Left lung (tissue), 10 donors: ENCODE data around the gene AK1. TPM values are rescaled to one million over a fixed set of nuclear protein-coding genes. Genes with fewer than 3 reads are reported as not detected.

ENCODE experiments used
- ATAC-seq: fragments of 200-7000 bp; cut with Tn5 transposase; one replicate; pipeline ENCODE4 v1.9.1; 2020; ENCODE audit warnings: moderate library complexity
- DNase-seq, 4 donors: peaks; one replicate each; pipeline ENCODE4 v3.0.0-alpha.2; 2013 to 2020
- H3K27ac ChIP-seq, 2 donors: fragments of 200-600 bp; sonication (generic) in 1 of 2; one replicate each; pipeline versions ENCODE4 v1.5.0 to v1.8.0; 2020 to 2021
- H3K27me3 ChIP-seq, 2 donors: fragments of 200-600 bp; sonication (generic) in 1 of 2; one replicate each; pipeline versions ENCODE4 v1.5.0 to v1.8.0; 2020 to 2021
- H3K36me3 ChIP-seq, 2 donors: fragments of 200-600 bp; sonication (generic) in 1 of 2; one replicate each; pipeline versions ENCODE4 v1.5.0 to v1.8.0; 2020 to 2021
- H3K4me1 ChIP-seq, 2 donors: fragments of 200-600 bp; one replicate each; pipeline ENCODE4 v1.8.0; 2021
- H3K4me3 ChIP-seq, 2 donors: fragments of 200-600 bp; sonication (generic) in 1 of 2; one replicate each; pipeline versions ENCODE4 v1.5.0 to v1.8.0; 2020 to 2021; ENCODE audit warnings: mild to moderate bottlenecking in 1 of 2
- H3K9me3 ChIP-seq, 2 donors: fragments of 200-600 bp; sonication (generic) in 1 of 2; one replicate each; pipeline versions ENCODE4 v1.5.0 to v1.8.0; 2020 to 2021
- intact Hi-C, 2 donors: fragments of 100-400 bp; cut with DNase I; formaldehyde crosslinking; loops; one replicate each; pipeline versions ENCODE4 v1.11.2 to v1.14.2; 2022
- polyA plus RNA-seq, 6 donors: library from polyadenylated mRNA; unstranded; fragments of 120-200 nt; gene quantifications; one replicate each; pipeline ENCODE4 v1.2.1, GENCODE V29; 2013; ENCODE audit not compliant: insufficient read length in 6 of 6
- total RNA-seq, 2 donors: library from RNA; stranded (reverse); fragmentation: NEBNext Ultra II Directional; extraction: Animal tissue kit (Norgen Biotek cat#: 25700); gene quantifications; one replicate each; pipeline ENCODE4 v1.2.1, GENCODE V29; 2021
- TF ChIP-seq, protein P1 (sequence below), 2 donors: fragments of 200-600 bp; sonication (generic) in 1 of 2; IDR thresholded peaks; one replicate each; pipeline versions ENCODE4 v1.5.0 to v1.8.0; 2021; ENCODE audit warnings: antibody characterized with exemption in 2 of 2
- donor health status: DM: no; HTN: yes; CAD: no.
- donor health status: DM: no; HTN: no; CAD: no.

The AK1 gene
- total and polyA plus RNA-seq, 8 donors: 47.3 to 264 (median 76.7) TPM

- intact Hi-C loops: loop anchor here in 1 of 2 donors (5.0 to 10.0 kb wide), 2 partner anchors 75 to 132 kb away; partner anchors contain the start of gene TOR2A
- DNase-seq (peak; percentile 66 to 98 (median 88)), ATAC-seq (peak; percentile 85)
- Histone ChIP-seq H3K4me3 (no peak overlapping the region), H3K27me3 (no peaks in the 10 kb centered on the region), H3K9me3 (no peaks in the 10 kb centered on the region), H3K27ac (no peak overlapping the region), H3K4me1 (peaks cover 10 to 65% of the 10 kb centered on the region in 2 donors), H3K36me3 (peaks cover 0 to 46% of the 10 kb centered on the region in 2 donors)
- TF ChIP-seq, protein P1, sequence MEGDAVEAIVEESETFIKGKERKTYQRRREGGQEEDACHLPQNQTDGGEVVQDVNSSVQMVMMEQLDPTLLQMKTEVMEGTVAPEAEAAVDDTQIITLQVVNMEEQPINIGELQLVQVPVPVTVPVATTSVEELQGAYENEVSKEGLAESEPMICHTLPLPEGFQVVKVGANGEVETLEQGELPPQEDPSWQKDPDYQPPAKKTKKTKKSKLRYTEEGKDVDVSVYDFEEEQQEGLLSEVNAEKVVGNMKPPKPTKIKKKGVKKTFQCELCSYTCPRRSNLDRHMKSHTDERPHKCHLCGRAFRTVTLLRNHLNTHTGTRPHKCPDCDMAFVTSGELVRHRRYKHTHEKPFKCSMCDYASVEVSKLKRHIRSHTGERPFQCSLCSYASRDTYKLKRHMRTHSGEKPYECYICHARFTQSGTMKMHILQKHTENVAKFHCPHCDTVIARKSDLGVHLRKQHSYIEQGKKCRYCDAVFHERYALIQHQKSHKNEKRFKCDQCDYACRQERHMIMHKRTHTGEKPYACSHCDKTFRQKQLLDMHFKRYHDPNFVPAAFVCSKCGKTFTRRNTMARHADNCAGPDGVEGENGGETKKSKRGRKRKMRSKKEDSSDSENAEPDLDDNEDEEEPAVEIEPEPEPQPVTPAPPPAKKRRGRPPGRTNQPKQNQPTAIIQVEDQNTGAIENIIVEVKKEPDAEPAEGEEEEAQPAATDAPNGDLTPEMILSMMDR (IDR thresholded peaks at IDR 0.05): peak; percentile 81 to 96
Observed at GRCh38 chr9:127869310-127870152, 7.9 kb downstream of the AK1 start.

DNA sequence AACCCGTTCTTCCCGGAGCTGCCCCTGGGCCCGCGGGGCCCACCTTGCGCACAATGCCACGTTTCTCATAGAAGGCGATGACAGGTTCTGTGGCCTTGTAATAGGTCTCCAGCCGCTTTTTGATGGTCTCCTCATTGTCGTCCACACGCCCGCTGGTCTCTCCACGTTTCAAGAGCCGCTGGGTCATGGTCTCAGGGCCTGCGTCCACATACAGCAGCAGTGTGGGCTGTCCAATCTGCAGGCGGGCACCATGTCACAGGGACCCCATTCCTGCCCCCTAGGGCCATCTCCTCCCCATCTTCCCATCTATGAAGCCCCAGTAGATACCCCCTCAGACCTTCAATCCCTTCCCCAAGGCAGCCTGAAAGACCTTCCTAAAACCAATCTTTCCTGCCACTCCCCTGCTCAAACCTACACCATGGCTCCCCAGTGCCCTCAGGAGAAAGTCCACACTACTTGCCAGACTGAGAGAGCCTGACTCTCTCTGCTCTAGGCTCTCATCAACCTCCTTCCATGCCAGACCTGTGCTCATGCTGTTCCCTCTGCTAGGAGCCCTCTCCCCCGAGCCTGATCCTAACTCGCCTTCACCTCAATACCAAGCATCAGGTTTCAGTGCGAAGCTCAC lies 9.1 kb downstream of the AK1 start:
- H3K4me1 ChIP-seq: peaks cover 0 to 61% of the 10 kb centered on the region in 2 donors
- H3K27ac ChIP-seq: peak overlapping the region in 1 of 2 donors; percentile 61

GRCh38 chr9:127867356-127868277 lies 9.9 kb downstream of the AK1 start:
- Histone ChIP-seq H3K27ac (peak overlapping the region in 1 of 2 donors; percentile 61), H3K36me3 (peaks cover 0 to 39% of the 10 kb centered on the region in 2 donors), H3K9me3 (no peaks in the 10 kb centered on the region), H3K4me3 (no peak overlapping the region), H3K4me1 (peaks cover 2 to 62% of the 10 kb centered on the region in 2 donors), H3K27me3 (no peaks in the 10 kb centered on the region)
- ATAC-seq (no peak), DNase-seq (no peak)
- intact Hi-C loops: no loop called here
- TF ChIP-seq, protein P1 (IDR thresholded peaks at IDR 0.05): no peak

More for the DNA sequence above, 9.1 kb downstream of the AK1 start:
- DNase-seq: no peak
- Histone ChIP-seq H3K4me3 (no peak overlapping the region), H3K27me3 (no peaks in the 10 kb centered on the region), H3K9me3 (no peaks in the 10 kb centered on the region), H3K36me3 (peaks cover 0 to 46% of the 10 kb centered on the region in 2 donors)
- TF ChIP-seq, protein P1 (IDR thresholded peaks at IDR 0.05): no peak
- intact Hi-C loops: no loop called here
- no peak for ATAC-seq

DNA sequence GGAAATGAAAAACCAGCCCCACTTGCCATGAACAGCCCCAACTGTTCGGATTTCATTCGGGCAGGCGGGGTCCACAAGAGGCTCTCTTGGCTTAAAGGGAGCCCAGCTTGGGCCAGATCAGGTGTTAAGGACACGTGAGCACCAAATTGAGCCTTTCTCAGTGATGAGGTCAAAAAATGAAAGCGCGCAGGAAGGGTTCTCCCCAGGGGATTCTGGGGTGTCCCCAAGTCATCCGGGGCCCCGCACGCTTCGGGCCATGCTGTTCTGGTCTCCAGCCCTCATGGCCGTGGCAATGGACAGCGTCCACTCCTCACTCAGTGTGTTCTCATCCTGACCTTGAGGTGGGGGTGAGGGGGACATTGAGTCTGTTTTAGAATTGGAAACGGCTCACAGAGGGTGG lies 10.9 kb downstream of the AK1 start:
- Histone ChIP-seq H3K4me3 (no peak overlapping the region), H3K36me3 (peaks cover 0 to 28% of the 10 kb centered on the region in 2 donors), H3K27me3 (no peaks in the 10 kb centered on the region), H3K4me1 (peaks cover 12 to 72% of the 10 kb centered on the region in 2 donors), H3K27ac (no peak overlapping the region), H3K9me3 (no peaks in the 10 kb centered on the region)
- DNase-seq: no peak
- ATAC-seq: no peak
- intact Hi-C loops: no loop called here
- TF ChIP-seq, protein P1 (IDR thresholded peaks at IDR 0.05): no peak
